ENCODE measurements around the gene SENP2.
"Not testable (repeated sequence)": the region's sequence is repeated elsewhere in the genome, so short reads cannot be mapped to it uniquely, and the experiment has no call there.

SENP2 gene

GRCh38 chr3:185558395-185558794 lies 27.7 kb upstream of the SENP2 start:
- no peak overlapping the region for H3K4me3 ChIP-seq (ENCODE audit: extremely low read depth, insufficient read depth, low read length, poor library complexity, severe bottlenecking)
- no peaks in the 10 kb centered on the region for H3K9me3 ChIP-seq (ENCODE audit: control insufficient read depth, low read length)
- peaks cover 10% of the 10 kb centered on the region for H3K4me1 ChIP-seq (ENCODE audit: control insufficient read depth, insufficient read depth, low read length, poor library complexity, severe bottlenecking)
- H3K27ac ChIP-seq (ENCODE audit: low read depth, low read length, severe bottlenecking), result no peak overlapping the region
- no peaks in the 10 kb centered on the region for H3K36me3 ChIP-seq (ENCODE audit: control insufficient read depth, insufficient read depth, low read length)
- WGBS, 2 experiments (ENCODE audit: insufficient coverage in 2 of 2), result no CpG with 5 or more reads among the region's 3 CpGs

GRCh38 chr3:185559706-185560090 lies 26.4 kb upstream of the SENP2 start:
- Histone ChIP-seq H3K4me3 (ENCODE audit: extremely low read depth, insufficient read depth, low read length, poor library complexity, severe bottlenecking) (no peak overlapping the region), H3K36me3 (ENCODE audit: control insufficient read depth, insufficient read depth, low read length) (no peaks in the 10 kb centered on the region), H3K27ac (ENCODE audit: low read depth, low read length, severe bottlenecking) (no peak overlapping the region), H3K4me1 (ENCODE audit: control insufficient read depth, insufficient read depth, low read length, poor library complexity, severe bottlenecking) (peaks cover 10% of the 10 kb centered on the region), H3K9me3 (ENCODE audit: control insufficient read depth, low read length) (no peaks in the 10 kb centered on the region)
- 91 to 96% methylated on average over 8 of the region's 12 CpGs for WGBS, 2 experiments (ENCODE audit: insufficient coverage in 2 of 2)

- WGBS, 2 experiments (ENCODE audit: insufficient coverage in 2 of 2), result 83 to 89% methylated on average over 4 to 6 of the region's 13 CpGs
- H3K36me3 ChIP-seq (ENCODE audit: control insufficient read depth, insufficient read depth, low read length), result no peaks in the 10 kb centered on the region
- peaks cover 10% of the 10 kb centered on the region for H3K4me1 ChIP-seq (ENCODE audit: control insufficient read depth, insufficient read depth, low read length, poor library complexity, severe bottlenecking)
- no peak overlapping the region for H3K27ac ChIP-seq (ENCODE audit: low read depth, low read length, severe bottlenecking)
- H3K4me3 ChIP-seq (ENCODE audit: extremely low read depth, insufficient read depth, low read length, poor library complexity, severe bottlenecking), result no peak overlapping the region
- H3K9me3 ChIP-seq (ENCODE audit: control insufficient read depth, low read length), result no peaks in the 10 kb centered on the region
Observed at GRCh38 chr3:185560676-185561075, 25.4 kb upstream of the SENP2 start.

GRCh38 chr3:185561374-185561943 lies 24.6 kb upstream of the SENP2 start:
- no peaks in the 10 kb centered on the region for H3K9me3 ChIP-seq (ENCODE audit: control insufficient read depth, low read length)
- no peak overlapping the region for H3K27ac ChIP-seq (ENCODE audit: low read depth, low read length, severe bottlenecking)
- H3K4me3 ChIP-seq (ENCODE audit: extremely low read depth, insufficient read depth, low read length, poor library complexity, severe bottlenecking), result no peak overlapping the region
- peaks cover 10% of the 10 kb centered on the region for H3K4me1 ChIP-seq (ENCODE audit: control insufficient read depth, insufficient read depth, low read length, poor library complexity, severe bottlenecking)
- no peaks in the 10 kb centered on the region for H3K36me3 ChIP-seq (ENCODE audit: control insufficient read depth, insufficient read depth, low read length)
- WGBS, 2 experiments (ENCODE audit: insufficient coverage in 2 of 2), result 88% methylated on average over 6 to 7 of the region's 8 CpGs

GRCh38 chr3:185561958-185562357 lies 24.1 kb upstream of the SENP2 start:
- no peaks in the 10 kb centered on the region for H3K36me3 ChIP-seq (ENCODE audit: control insufficient read depth, insufficient read depth, low read length)
- WGBS, 2 experiments (ENCODE audit: insufficient coverage in 2 of 2), result 59% methylated on average over 2 of the region's 5 CpGs; no CpG with 5 or more reads in 1 of the 2 experiments
- H3K4me1 ChIP-seq (ENCODE audit: control insufficient read depth, insufficient read depth, low read length, poor library complexity, severe bottlenecking), result peaks cover 10% of the 10 kb centered on the region
- no peak overlapping the region for H3K27ac ChIP-seq (ENCODE audit: low read depth, low read length, severe bottlenecking)
- H3K4me3 ChIP-seq (ENCODE audit: extremely low read depth, insufficient read depth, low read length, poor library complexity, severe bottlenecking), result no peak overlapping the region
- no peaks in the 10 kb centered on the region for H3K9me3 ChIP-seq (ENCODE audit: control insufficient read depth, low read length)

- Histone ChIP-seq H3K36me3 (ENCODE audit: control insufficient read depth, insufficient read depth, low read length) (no peaks in the 10 kb centered on the region), H3K27ac (ENCODE audit: low read depth, low read length, severe bottlenecking) (no peak overlapping the region), H3K9me3 (ENCODE audit: control insufficient read depth, low read length) (peaks cover 12% of the 10 kb centered on the region), H3K4me1 (ENCODE audit: control insufficient read depth, insufficient read depth, low read length, poor library complexity, severe bottlenecking) (no peaks in the 10 kb centered on the region), H3K4me3 (ENCODE audit: extremely low read depth, insufficient read depth, low read length, poor library complexity, severe bottlenecking) (no peak overlapping the region)
- 92 to 95% methylated on average over 5 of the region's 5 CpGs for WGBS, 2 experiments (ENCODE audit: insufficient coverage in 2 of 2)
Observed at GRCh38 chr3:185572183-185572582, 13.9 kb upstream of the SENP2 start.

- H3K4me3 ChIP-seq (ENCODE audit: extremely low read depth, insufficient read depth, low read length, poor library complexity, severe bottlenecking); H3K36me3 ChIP-seq (ENCODE audit: control insufficient read depth, insufficient read depth, low read length); H3K4me1 ChIP-seq (ENCODE audit: control insufficient read depth, insufficient read depth, low read length, poor library complexity, severe bottlenecking); H3K27ac ChIP-seq (ENCODE audit: low read depth, low read length, severe bottlenecking): not testable (repeated sequence)
- 27 to 42% methylated on average over 9 to 14 of the region's 17 CpGs for WGBS, 2 experiments (ENCODE audit: insufficient coverage in 2 of 2)
- H3K9me3 ChIP-seq (ENCODE audit: control insufficient read depth, low read length), result peaks cover 12% of the 10 kb centered on the region
Observed at GRCh38 chr3:185575108-185575869, 10.8 kb upstream of the SENP2 start.

- H3K4me1 ChIP-seq (ENCODE audit: control insufficient read depth, insufficient read depth, low read length, poor library complexity, severe bottlenecking), result no peaks in the 10 kb centered on the region
- WGBS, 2 experiments (ENCODE audit: insufficient coverage in 2 of 2), result 20% methylated on average over 2 of the region's 3 CpGs; no CpG with 5 or more reads in 1 of the 2 experiments
- H3K9me3 ChIP-seq (ENCODE audit: control insufficient read depth, low read length), result no peaks in the 10 kb centered on the region
- no peak overlapping the region for H3K27ac ChIP-seq (ENCODE audit: low read depth, low read length, severe bottlenecking)
- no peak overlapping the region for H3K4me3 ChIP-seq (ENCODE audit: extremely low read depth, insufficient read depth, low read length, poor library complexity, severe bottlenecking)
- H3K36me3 ChIP-seq (ENCODE audit: control insufficient read depth, insufficient read depth, low read length), result no peaks in the 10 kb centered on the region
Observed at GRCh38 chr3:185582236-185582635, 3.9 kb upstream of the SENP2 start.

- no peaks in the 10 kb centered on the region for H3K9me3 ChIP-seq (ENCODE audit: control insufficient read depth, low read length)
- no CpG with 5 or more reads among the region's 3 CpGs for WGBS, 2 experiments (ENCODE audit: insufficient coverage in 2 of 2)
- H3K4me1 ChIP-seq (ENCODE audit: control insufficient read depth, insufficient read depth, low read length, poor library complexity, severe bottlenecking), result no peaks in the 10 kb centered on the region
- H3K4me3 ChIP-seq (ENCODE audit: extremely low read depth, insufficient read depth, low read length, poor library complexity, severe bottlenecking), result no peak overlapping the region
- H3K27ac ChIP-seq (ENCODE audit: low read depth, low read length, severe bottlenecking), result no peak overlapping the region
- H3K36me3 ChIP-seq (ENCODE audit: control insufficient read depth, insufficient read depth, low read length), result no peaks in the 10 kb centered on the region
Observed at GRCh38 chr3:185582871-185583270, 3.2 kb upstream of the SENP2 start.

- Histone ChIP-seq H3K27ac (ENCODE audit: low read depth, low read length, severe bottlenecking) (no peak overlapping the region), H3K9me3 (ENCODE audit: control insufficient read depth, low read length) (no peaks in the 10 kb centered on the region), H3K4me3 (ENCODE audit: extremely low read depth, insufficient read depth, low read length, poor library complexity, severe bottlenecking) (no peak overlapping the region), H3K36me3 (ENCODE audit: control insufficient read depth, insufficient read depth, low read length) (no peaks in the 10 kb centered on the region), H3K4me1 (ENCODE audit: control insufficient read depth, insufficient read depth, low read length, poor library complexity, severe bottlenecking) (no peaks in the 10 kb centered on the region)
- 63 to 66% methylated on average over 2 to 3 of the region's 6 CpGs for WGBS, 2 experiments (ENCODE audit: insufficient coverage in 2 of 2)
Observed at GRCh38 chr3:185583925-185584324, 2.2 kb upstream of the SENP2 start.

GRCh38 chr3:185584686-185585085 lies 1.4 kb upstream of the SENP2 start:
- Histone ChIP-seq H3K27ac (ENCODE audit: low read depth, low read length, severe bottlenecking) (no peak overlapping the region), H3K4me3 (ENCODE audit: extremely low read depth, insufficient read depth, low read length, poor library complexity, severe bottlenecking) (no peak overlapping the region), H3K4me1 (ENCODE audit: control insufficient read depth, insufficient read depth, low read length, poor library complexity, severe bottlenecking) (no peaks in the 10 kb centered on the region), H3K9me3 (ENCODE audit: control insufficient read depth, low read length) (no peaks in the 10 kb centered on the region), H3K36me3 (ENCODE audit: control insufficient read depth, insufficient read depth, low read length) (no peaks in the 10 kb centered on the region)
- 79 to 85% methylated on average over 4 of the region's 4 CpGs for whole genome bisulfite sequencing, 2 experiments (ENCODE audit: insufficient coverage in 2 of 2)

Measured in mesodermal cell (in vitro differentiated cells).